Measurements from ENCODE around the gene PIP5KL1.

The PIP5KL1 gene

DNA sequence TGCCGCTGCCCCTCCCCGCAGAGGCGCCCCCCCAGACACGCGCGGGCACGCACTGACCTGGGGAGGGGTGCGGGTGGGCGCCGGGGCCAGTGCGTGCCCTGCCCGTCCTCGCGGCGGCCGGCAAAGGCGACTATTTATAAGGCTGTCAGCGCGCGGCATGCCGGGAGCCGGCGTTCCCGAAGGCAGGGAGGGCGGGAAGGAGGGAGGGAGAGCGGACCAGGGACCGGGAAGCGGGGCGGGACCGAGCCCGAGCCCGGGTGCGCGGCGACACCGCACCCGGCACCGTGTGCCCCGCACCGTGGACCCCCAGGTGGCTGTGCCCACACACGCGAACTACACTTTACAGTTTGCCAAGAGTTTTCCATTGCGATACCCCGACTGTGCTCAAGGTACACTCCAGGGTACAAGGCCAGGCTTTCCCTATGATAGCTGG is 53.0 kb downstream of the PIP5KL1 start, which contains the start of gene AK1:
Gene AK1, minus strand, starts transcription at position 110 of the 433 bp plus-strand sequence. CDS start 3,058 bp downstream, outside the sequence.
- in situ Hi-C loops (cut with MboI; ENCODE audit: low sequenced_read_pairs), result no loop called here

DNA sequence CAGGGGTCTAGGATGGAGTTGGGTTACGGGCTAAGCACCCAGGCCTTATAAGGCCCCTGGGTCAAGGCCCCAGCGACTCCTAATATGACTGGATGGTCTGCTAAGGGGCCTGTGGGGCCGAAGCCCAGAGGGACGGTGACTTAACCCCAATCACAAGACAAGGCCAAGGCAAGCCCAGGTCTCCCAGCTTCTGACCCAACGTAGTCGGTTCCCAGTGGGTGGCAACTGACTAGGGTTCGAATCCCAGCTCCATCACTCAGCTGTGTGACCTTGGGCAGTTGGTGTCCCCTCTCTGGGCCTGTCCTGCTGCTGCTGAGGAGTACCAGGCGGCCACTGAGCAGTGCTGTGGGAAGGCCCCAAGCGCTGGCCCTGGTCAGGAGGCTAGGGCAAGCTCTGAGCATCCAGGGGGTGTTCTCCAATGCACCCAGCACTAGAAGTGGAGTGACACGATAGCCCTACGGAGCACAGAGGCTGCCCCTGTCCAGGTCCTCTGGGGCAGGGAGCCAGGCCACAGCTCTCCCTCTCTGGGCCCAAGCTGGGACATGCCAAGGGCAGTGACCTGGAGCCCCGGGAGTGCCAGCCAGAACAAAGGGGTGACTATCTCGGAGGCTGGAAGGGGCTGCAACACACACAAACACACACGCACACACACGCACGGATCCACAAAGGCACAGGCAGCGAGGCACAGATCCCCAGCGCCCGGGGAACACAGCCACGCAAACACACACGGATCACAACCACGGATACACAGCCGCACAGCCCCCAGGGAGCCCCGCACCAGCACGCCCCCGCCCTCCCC is 53.6 kb downstream of the PIP5KL1 start:
- in situ Hi-C loops (cut with MboI; ENCODE audit: low sequenced_read_pairs), result no loop called here

DNA sequence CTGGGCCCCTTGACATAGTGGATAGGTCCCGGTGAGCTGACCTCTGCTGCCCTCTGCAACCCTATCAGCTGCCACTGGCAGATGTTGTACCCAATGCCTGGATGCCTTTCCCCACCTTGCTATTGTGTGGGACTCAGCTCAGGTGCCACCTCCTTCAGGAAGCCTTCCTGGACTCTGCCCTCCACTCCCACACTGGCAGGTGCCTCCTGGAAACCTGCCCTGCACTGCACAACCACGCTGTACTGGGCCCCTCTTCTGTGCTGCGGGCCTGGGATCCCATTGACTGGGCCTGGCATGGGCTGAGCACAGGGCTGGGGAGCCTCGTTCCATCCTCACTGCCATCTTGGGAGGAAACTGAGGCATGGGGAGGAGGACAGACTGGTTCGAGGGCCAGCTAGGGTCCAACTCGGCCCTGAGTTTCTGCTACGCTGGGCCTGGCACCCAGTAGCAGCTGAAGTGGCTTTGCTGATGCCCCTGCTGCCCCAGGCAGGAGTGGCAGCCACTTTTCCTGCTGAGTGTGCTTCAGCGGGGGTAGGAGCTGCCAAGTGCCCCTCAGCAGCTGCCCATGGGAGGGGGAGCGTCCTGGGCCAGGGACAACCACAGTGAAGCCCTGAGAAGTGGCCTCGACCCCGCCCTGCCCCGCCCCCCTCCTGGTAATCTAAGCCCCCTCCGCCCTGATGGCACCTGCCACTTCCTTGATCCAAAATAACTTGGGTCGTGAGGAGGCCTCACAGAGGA is 54.4 kb downstream of the PIP5KL1 start:
- in situ Hi-C loops (cut with MboI; ENCODE audit: low sequenced_read_pairs), result no loop called here

DNA sequence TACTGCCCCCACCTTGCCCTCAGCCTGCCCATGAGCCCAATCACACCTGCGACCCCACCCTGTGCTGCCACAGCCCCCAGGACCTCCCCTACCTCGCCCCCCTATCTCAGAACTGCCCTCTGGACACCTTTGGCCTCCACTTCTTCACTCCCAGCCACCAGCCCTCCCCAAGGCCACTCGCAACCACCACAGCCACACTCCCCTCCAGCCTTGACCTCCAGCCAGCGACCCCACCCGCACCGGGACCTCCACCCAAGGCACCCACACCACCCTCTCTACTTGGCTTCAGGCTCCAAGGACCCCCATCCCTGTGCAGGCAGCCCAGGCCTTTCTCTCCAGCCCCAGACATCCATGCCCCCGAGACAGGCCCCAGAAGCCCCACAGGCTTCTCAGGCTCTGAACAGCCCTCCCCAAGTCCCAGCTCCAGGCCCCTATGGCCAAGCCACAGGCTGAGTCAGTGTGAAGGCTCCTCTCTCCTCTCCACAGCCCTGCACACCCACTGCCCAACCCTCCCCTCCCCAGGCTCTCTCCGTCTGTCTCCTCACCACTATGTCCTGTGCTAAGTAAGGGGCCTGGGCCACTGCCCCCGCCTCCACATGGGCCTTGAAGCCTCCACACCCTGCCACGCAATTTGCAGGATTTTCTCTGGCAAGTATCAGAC is 55.1 kb downstream of the PIP5KL1 start:
- in situ Hi-C loops (cut with MboI; ENCODE audit: low sequenced_read_pairs), result no loop called here

DNA sequence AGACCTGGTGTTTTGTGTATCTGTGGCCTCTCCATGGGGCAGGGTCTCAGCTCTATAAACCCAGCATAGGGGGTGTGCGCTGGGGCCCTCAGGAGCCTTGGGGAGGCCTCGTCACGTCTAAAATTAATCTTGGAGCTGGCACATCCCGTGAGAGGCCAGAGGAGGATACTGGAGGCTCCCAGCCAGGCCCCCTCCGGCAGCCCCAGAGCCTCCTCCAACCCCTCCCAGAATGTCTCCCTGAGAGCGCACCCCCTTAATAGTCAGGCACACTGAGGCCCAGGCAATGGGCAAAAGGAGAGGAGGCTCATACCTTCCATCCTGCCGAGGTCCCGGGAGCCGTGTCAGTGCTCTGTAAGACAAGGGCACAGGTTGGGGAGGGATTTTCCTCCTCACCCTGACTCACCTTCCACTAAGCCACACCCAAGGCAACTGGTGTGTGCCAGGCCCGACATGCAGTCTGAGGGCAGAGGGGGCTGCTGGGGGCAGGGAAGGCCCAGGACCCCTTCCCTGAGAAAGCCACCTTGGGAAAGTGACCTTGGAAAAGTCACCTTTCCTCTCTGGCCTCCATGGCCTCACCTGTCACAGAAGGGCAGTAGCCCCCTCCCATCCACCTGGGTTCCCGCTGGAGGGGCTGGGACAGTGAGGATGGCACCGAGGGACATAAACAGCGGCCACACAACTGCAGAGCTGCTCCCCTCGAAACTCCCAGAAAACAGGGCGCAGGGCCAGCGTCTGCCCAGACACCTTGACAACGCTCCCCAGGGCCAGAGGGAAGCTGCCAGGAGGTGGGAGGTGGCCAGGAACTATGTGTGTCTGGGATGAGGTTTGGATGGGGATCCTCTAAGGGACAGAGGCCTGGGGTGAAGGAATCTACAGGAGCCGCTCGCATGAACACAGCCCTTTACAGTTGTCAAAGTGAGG is 56.0 kb downstream of the PIP5KL1 start:
- in situ Hi-C loops (cut with MboI; ENCODE audit: low sequenced_read_pairs), result no loop called here

DNA sequence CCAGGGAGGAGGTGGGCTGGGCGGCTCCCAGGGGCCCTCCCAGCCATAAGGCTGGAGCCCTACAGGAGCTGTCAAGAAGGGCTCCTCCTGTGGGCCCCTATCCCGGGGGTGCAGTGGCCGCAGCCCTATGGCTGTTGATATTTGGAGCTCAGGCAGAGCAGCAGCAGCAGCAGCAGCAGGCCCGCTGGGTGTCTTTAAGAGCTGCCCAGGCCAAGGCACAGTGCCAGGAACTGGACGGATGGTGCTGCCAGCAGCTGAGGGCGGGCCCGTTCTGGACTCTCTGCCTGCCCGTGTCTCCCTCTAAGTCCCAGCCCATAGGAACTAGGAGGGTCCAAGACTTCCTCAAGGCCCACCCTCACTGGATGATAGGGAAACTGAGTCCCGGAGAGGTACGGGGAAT is 56.7 kb downstream of the PIP5KL1 start:
- in situ Hi-C loops (cut with MboI; ENCODE audit: low sequenced_read_pairs), result no loop called here

DNA sequence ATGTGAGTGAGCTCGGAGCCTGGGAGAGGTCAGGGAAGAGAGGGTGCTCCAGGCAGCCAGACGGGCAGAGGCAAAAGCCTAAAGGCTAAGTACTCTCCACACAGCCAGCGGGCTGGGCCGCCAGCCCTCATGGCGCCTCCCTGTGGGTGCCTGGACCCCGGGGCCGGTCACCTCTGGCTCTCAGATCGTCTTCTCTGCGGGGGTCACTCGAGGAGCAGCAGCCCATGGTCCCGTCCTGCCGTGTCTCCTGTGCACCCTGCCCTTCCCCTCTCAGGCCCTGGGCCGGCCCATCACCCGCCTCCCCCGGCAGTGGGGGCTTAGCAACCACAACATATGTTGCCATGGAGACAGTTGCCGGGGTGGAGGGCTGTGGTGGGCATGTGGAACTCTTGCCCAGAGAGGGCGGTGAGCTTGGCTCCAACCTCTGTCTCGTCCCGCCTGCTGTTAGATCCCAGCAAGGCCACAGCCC is 57.3 kb downstream of the PIP5KL1 start:
- in situ Hi-C loops (cut with MboI; ENCODE audit: low sequenced_read_pairs), result no loop called here

DNA sequence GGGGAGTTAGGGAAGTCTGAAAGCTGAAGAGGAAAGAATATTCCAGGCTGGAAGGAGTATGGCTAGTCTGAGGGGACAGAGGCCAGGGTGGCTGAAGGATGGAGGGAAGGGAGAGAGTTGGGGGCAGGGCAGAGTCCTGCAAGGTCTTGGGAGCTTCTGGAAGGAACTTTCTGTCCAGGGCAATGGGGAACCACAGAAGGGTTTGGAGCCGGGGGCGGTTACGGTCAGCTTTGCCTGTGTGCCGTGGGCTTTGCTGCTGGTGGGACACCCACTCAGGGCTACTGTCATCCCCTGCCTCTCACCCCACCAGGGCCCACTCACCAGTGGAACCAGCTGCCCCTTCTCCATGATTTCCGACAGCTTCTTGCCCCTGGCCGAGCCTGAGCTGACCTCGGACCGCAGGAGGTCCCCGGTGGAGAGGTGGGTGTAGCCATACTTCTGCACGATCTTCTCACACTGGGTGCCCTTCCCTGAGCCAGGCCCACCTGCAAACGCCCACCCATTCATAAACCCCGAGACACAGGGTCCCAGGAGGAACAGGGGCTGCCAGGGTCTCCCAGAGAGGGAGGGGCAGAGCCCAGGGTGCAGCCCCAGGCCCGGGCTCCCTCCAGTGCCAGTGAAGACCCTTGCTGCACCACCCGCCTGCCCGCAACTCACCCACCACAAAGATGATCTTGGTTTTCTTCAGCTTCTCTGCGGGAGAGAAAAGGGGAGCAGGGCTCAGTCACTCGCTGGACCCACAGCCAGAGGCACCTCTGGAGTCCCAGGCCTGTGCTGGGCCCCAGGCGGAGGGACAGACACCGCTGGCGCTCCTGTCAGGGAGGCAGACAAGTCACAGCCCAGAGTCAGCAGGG is 58.0 kb downstream of the PIP5KL1 start:
- in situ Hi-C loops (cut with MboI; ENCODE audit: low sequenced_read_pairs), result no loop called here

DNA sequence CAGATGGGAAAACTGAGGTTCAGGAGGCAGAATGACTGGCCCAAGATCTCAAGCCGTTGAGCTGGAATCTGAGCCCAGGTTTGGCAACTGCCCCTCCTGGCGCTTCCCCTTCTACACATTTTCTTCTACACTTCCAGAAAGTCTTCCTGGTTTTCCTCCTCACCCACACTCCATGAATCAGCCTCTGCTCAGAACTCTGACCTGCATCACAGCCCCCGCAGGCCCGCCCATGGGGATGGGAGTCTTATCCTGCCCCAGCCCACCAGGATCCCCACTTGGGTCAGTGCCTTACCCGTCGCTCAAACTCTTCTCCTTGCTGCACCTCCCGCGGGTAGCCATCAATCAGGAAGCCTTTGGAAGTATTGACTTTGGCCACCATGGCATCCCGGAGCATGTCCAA is 59.0 kb downstream of the PIP5KL1 start:
- in situ Hi-C loops (cut with MboI; ENCODE audit: low sequenced_read_pairs), result no loop called here

DNA sequence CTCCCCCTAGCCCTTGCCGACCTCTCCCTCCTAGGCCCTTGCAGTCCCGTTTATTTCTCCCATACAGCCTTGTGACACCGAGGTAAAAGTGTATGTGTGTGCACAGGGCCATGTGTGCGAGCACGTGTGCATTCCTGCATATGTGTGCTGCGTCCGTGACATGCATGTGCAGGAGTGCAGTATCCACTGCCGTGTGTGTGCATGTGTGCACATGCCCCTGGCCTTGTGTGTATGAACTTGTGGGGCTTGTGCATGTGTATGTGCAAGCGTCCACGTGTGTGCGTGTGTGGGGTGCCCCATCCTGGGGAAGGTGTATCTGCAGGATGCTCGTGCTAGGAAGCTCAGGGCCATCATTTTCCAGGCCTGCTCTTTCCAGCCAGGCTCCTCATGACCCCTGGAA is 59.7 kb downstream of the PIP5KL1 start:
- in situ Hi-C loops (cut with MboI; ENCODE audit: low sequenced_read_pairs), result no loop called here

All from HL-60/S4 treated with retinoic acid at 250 ng/mL for 4 days and 3 days (cell line).